Measurements from ENCODE around the gene GLTP. TPM values are rescaled to one million over a fixed set of nuclear protein-coding genes. Genes with fewer than 3 reads are reported as not detected.

The GLTP gene
- total RNA-seq, 1 experiment from 2014 or later = 15.5 TPM

GRCh38 chr12:109926016-109926415 is 45.7 kb upstream of the GLTP start:
- H3K9ac ChIP-seq (ENCODE audit: extremely low read depth, insufficient read length, low read length) = no peak overlapping the region
- H2BK20ac ChIP-seq (ENCODE audit: low read depth, low read length, poor library complexity, severe bottlenecking) = no peak overlapping the region
- H3K23ac ChIP-seq (ENCODE audit: insufficient read length, low read depth, low read length) = no peak overlapping the region

More at GRCh38 chr12:109926016-109926415, 45.7 kb upstream of the GLTP start:
- Mint-ChIP-seq H3K27me3 (ENCODE audit: low read depth) (no peaks in the 10 kb centered on the region; the same call in 1 of the 2 replicates), H3K4me3 (no peak overlapping the region), H3K9me3 (no peaks in the 10 kb centered on the region; a peak in 1 of 5 replicates), H3K27ac (no peak overlapping the region; a peak in 1 of 7 replicates), H3K4me1 (peaks cover 0 to 9% of the 10 kb centered on the region in 2 experiments; a peak in 3 of 4 replicates), H3K36me3 (ENCODE audit: insufficient read depth in 1 of 3, low read depth in 3 of 3) (peaks cover 2 to 7% (median 2%) of the 10 kb centered on the region in 3 experiments; a peak in 2 of 7 replicates)
- Histone ChIP-seq H2BK120ac (ENCODE audit: low read depth, low read length, poor library complexity, severe bottlenecking) (no peak overlapping the region), H2BK5ac (ENCODE audit: insufficient read length, low read length) (no peak overlapping the region), H3K18ac (ENCODE audit: insufficient read length, low read depth, low read length) (no peak overlapping the region), H4K8ac (replicated peaks; ENCODE audit: insufficient read length, low read depth, low read length) (no peak overlapping the region), H2AFZ (ENCODE audit: low read length) (no peak overlapping the region), H3K9me3 (ENCODE audit: control insufficient read depth, low read depth, low read length) (no peaks in the 10 kb centered on the region), H4K5ac (ENCODE audit: insufficient read length, low read depth, low read length) (no peak overlapping the region), H3K4ac (ENCODE audit: low read depth, low read length) (no peak overlapping the region), H2BK15ac (ENCODE audit: low read depth, low read length) (no peak overlapping the region), H3K4me2 (ENCODE audit: insufficient read depth, insufficient read length, low read length) (no peak overlapping the region), H2AK5ac (ENCODE audit: insufficient read length, low read length) (no peak overlapping the region), H3K4me1 (ENCODE audit: insufficient read depth, low read length) (no peaks in the 10 kb centered on the region), H4K20me1 (ENCODE audit: control insufficient read depth, insufficient read depth, insufficient read length) (no peaks in the 10 kb centered on the region), H4K91ac (ENCODE audit: insufficient read length, low read depth, low read length) (no peak overlapping the region), H2BK12ac (ENCODE audit: insufficient read length, low read depth, low read length) (no peak overlapping the region), H3T11ph (ENCODE audit: low read length) (no peak overlapping the region), H3K79me1 (ENCODE audit: insufficient read depth, low read depth, low read length, poor library complexity, severe bottlenecking) (no peaks in the 10 kb centered on the region), H3K56ac (ENCODE audit: insufficient read length, low read depth, low read length) (no peak overlapping the region), H3K27ac (ENCODE audit: insufficient read length, low read depth, low read length) (no peak overlapping the region), H3K27me3 (ENCODE audit: insufficient read depth, low read length) (no peaks in the 10 kb centered on the region), H3K14ac (ENCODE audit: insufficient read depth, low read length) (peak overlapping the region; percentile 20; the same call in 1 of the 2 replicates), H3K23me2 (ENCODE audit: insufficient read length, low read depth, low read length, poor library complexity, severe bottlenecking) (no peaks in the 10 kb centered on the region), H3K79me2 (ENCODE audit: insufficient read depth, low read length) (no peaks in the 10 kb centered on the region)
- no CpG with 5 or more reads among the region's 8 CpGs for WGBS (ENCODE audit: extremely low coverage, insufficient read length, low lambda C conversion rate)
- no peak for DNase-seq
- no peak for TF ChIP-seq CTCF (conservative IDR thresholded peaks at IDR 0.05)

Data from H9 (cell line).